MV-4-11 (cell line): ENCODE results near the gene HCN4.
A peak's percentile ranks its signal among the peaks of the same experiment; 100 is the strongest.

Source experiments
- DNase-seq: peaks from one replicate; lab custom pipeline; 2025; lab: John Stamatoyannopoulos, UW

HCN4 gene

GRCh38 chr15:73345658-73346057 lies 23.1 kb downstream of the HCN4 start:
- no peak for DNase-seq

- no peak for DNase-seq
Measured at GRCh38 chr15:73344056-73344455, 24.7 kb downstream of the HCN4 start.

- no peak for DNase-seq
Measured at GRCh38 chr15:73341886-73342600, 26.7 kb downstream of the HCN4 start.

GRCh38 chr15:73340502-73341192 lies 28.1 kb downstream of the HCN4 start:
- DNase-seq = peak; percentile 32

- no peak for DNase-seq
Measured at GRCh38 chr15:73338606-73339374, 30.0 kb downstream of the HCN4 start.

- DNase-seq = no peak
Measured at GRCh38 chr15:73338058-73338457, 30.7 kb downstream of the HCN4 start.

GRCh38 chr15:73337187-73337586 lies 31.6 kb downstream of the HCN4 start:
- no peak for DNase-seq

GRCh38 chr15:73336756-73337155 lies 32.0 kb downstream of the HCN4 start:
- no peak for DNase-seq

- DNase-seq = no peak
Measured at GRCh38 chr15:73335471-73335870, 33.3 kb downstream of the HCN4 start.

- DNase-seq = no peak
Measured at GRCh38 chr15:73335026-73335425, 33.7 kb downstream of the HCN4 start.

GRCh38 chr15:73334086-73334485 lies 34.7 kb downstream of the HCN4 start:
- no peak for DNase-seq

GRCh38 chr15:73333001-73333400 lies 35.8 kb downstream of the HCN4 start:
- no peak for DNase-seq

GRCh38 chr15:73331991-73332925 lies 36.5 kb downstream of the HCN4 start:
- no peak for DNase-seq

GRCh38 chr15:73331501-73331900 lies 37.3 kb downstream of the HCN4 start:
- no peak for DNase-seq

GRCh38 chr15:73330206-73331051 lies 38.3 kb downstream of the HCN4 start:
- DNase-seq = no peak

GRCh38 chr15:73329501-73330200 lies 39.1 kb downstream of the HCN4 start:
- no peak for DNase-seq

GRCh38 chr15:73328981-73329380 lies 39.8 kb downstream of the HCN4 start:
- no peak for DNase-seq

- no peak for DNase-seq
Measured at GRCh38 chr15:73328149-73328820, 40.5 kb downstream of the HCN4 start.

GRCh38 chr15:73326157-73326556 lies 42.6 kb downstream of the HCN4 start:
- no peak for DNase-seq
